NCI-H187 (cell line): ENCODE data around the gene TMED4.
"Not testable (repeated sequence)": the region's sequence is repeated elsewhere in the genome, so short reads cannot be mapped to it uniquely, and the experiment has no call there.

Experiments
- DNase-seq, 2 experiments: peaks; one replicate each; lab custom pipeline; 2025; lab: John Stamatoyannopoulos, UW

TMED4 gene

GRCh38 chr7:44568771-44569560, 13.1 kb downstream of the TMED4 start:
- no peak for DNase-seq

GRCh38 chr7:44567884-44568283, 14.1 kb downstream of the TMED4 start:
- no peak for DNase-seq

- no peak for DNase-seq
Measured at GRCh38 chr7:44566680-44567079, 15.4 kb downstream of the TMED4 start.

GRCh38 chr7:44565795-44566559, 16.1 kb downstream of the TMED4 start:
- no peak for DNase-seq

GRCh38 chr7:44565097-44565794, 16.8 kb downstream of the TMED4 start:
- no peak for DNase-seq

- DNase-seq: no peak
Measured at GRCh38 chr7:44564606-44565005, 17.4 kb downstream of the TMED4 start.

- no peak for DNase-seq
Measured at GRCh38 chr7:44563171-44563679, 18.8 kb downstream of the TMED4 start.

GRCh38 chr7:44562622-44562962, 19.4 kb downstream of the TMED4 start:
- DNase-seq: not testable (repeated sequence)

- DNase-seq: no peak
Measured at GRCh38 chr7:44561962-44562621, 19.9 kb downstream of the TMED4 start.

GRCh38 chr7:44561481-44561880, 20.6 kb downstream of the TMED4 start:
- no peak for DNase-seq

GRCh38 chr7:44559485-44559884, 22.5 kb downstream of the TMED4 start:
- DNase-seq: no peak

GRCh38 chr7:44557485-44557884, 24.5 kb downstream of the TMED4 start:
- no peak for DNase-seq

- DNase-seq: no peak
Measured at GRCh38 chr7:44555350-44555749, 26.7 kb downstream of the TMED4 start.

- DNase-seq: not testable (repeated sequence)
Measured at GRCh38 chr7:44552473-44553005, 29.5 kb downstream of the TMED4 start.

- no peak for DNase-seq
Measured at GRCh38 chr7:44549457-44549856, 32.6 kb downstream of the TMED4 start.

- no peak for DNase-seq
Measured at GRCh38 chr7:44548893-44549292, 33.1 kb downstream of the TMED4 start.

- no peak for DNase-seq
Measured at GRCh38 chr7:44547536-44548231, 34.3 kb downstream of the TMED4 start.

GRCh38 chr7:44541876-44542610, 40.0 kb downstream of the TMED4 start:
- DNase-seq: no peak

- DNase-seq: no peak
Measured at GRCh38 chr7:44541028-44541869, 40.8 kb downstream of the TMED4 start, which contains the start of gene NPC1L1. Gene NPC1L1 (minus strand): TSS chr7:44541330. CDS start chr7:44541259, 71 bp downstream.
